Neutrophil (primary cell): ENCODE data around the gene GSTA1.
"Not testable (repeated sequence)": the region's sequence is repeated elsewhere in the genome, so short reads cannot be mapped to it uniquely, and the experiment has no call there.

ENCODE experiments used
- H3K27ac ChIP-seq: fragments of 200-600 bp; sonication (generic); 2 replicates; pipeline ENCODE4 v1.5.1; 2016; ENCODE audit warnings: mild to moderate bottlenecking, moderate library complexity
- H3K27me3 ChIP-seq: fragments of 200-600 bp; sonication (generic); 2 replicates; pipeline ENCODE4 v1.6.0; 2016; ENCODE audit warnings: mild to moderate bottlenecking
- H3K36me3 ChIP-seq: fragments of 200-600 bp; sonication (generic); 2 replicates; pipeline ENCODE4 v1.5.1; 2017
- H3K4me1 ChIP-seq, 2 experiments: fragments of 200-600 bp in 1 of 2; sonication (generic) in 1 of 2; 1 replicate in 1 of 2; 2 replicates in 1 of 2; pipeline versions ENCODE4 v1.5.1 to v1.6.1; 2013 to 2016; ENCODE audit warnings: low read depth in 1 of 2, low read length in 1 of 2, mild to moderate bottlenecking in 1 of 2, moderate library complexity in 1 of 2; ENCODE audit not compliant: control insufficient read depth in 1 of 2, insufficient read depth in 1 of 2
- H3K4me3 ChIP-seq, 2 experiments: fragments of 200-600 bp in 1 of 2; sonication (generic) in 1 of 2; 1 replicate in 1 of 2; 2 replicates in 1 of 2; pipeline ENCODE4 v1.5.1; 2013 to 2016; ENCODE audit warnings: low read depth in 1 of 2, low read length in 1 of 2, mild to moderate bottlenecking in 1 of 2, moderate library complexity in 1 of 2
- H3K9me3 ChIP-seq: fragments of 200-600 bp; sonication (generic); 2 replicates; pipeline ENCODE4 v1.5.1; 2016
- CTCF ChIP-seq: fragments of 200-600 bp; sonication (generic); IDR thresholded peaks from 2 replicates; pipeline ENCODE4 v1.5.1; 2016; ENCODE audit warnings: antibody characterized with exemption

The GSTA1 gene

GRCh38 chr6:52839124-52840055 lies 35.8 kb upstream of the GSTA1 start:
- Histone ChIP-seq H3K4me3 (no peak overlapping the region), H3K27ac (no peak overlapping the region), H3K4me1 (no peaks in the 10 kb centered on the region), H3K9me3 (no peaks in the 10 kb centered on the region), H3K27me3 (peaks cover 27% of the 10 kb centered on the region), H3K36me3 (no peaks in the 10 kb centered on the region)
- peak; percentile 37 for TF ChIP-seq CTCF

GRCh38 chr6:52834481-52834880 lies 30.9 kb upstream of the GSTA1 start:
- Histone ChIP-seq H3K27me3 (peaks cover 24% of the 10 kb centered on the region), H3K4me1 (no peaks in the 10 kb centered on the region), H3K4me3 (no peak overlapping the region), H3K9me3 (no peaks in the 10 kb centered on the region), H3K36me3 (no peaks in the 10 kb centered on the region), H3K27ac (no peak overlapping the region)
- TF ChIP-seq CTCF = no peak

- not testable (repeated sequence) for H3K27ac ChIP-seq, H3K4me1 ChIP-seq, H3K4me3 ChIP-seq, H3K36me3 ChIP-seq, H3K9me3 ChIP-seq
- H3K27me3 ChIP-seq = peaks cover 13% of the 10 kb centered on the region
These were observed 27.3 kb upstream of the GSTA1 start for GRCh38 chr6:52830869-52831268.

- H3K9me3 ChIP-seq = no peaks in the 10 kb centered on the region
- TF ChIP-seq CTCF = no peak
- no peaks in the 10 kb centered on the region for H3K4me1 ChIP-seq
- no peak overlapping the region for H3K27ac ChIP-seq
- H3K4me3 ChIP-seq = no peak overlapping the region
- no peaks in the 10 kb centered on the region for H3K36me3 ChIP-seq
- H3K27me3 ChIP-seq = no peaks in the 10 kb centered on the region
These were observed 25.6 kb upstream of the GSTA1 start for GRCh38 chr6:52829046-52829817.

- H3K36me3 ChIP-seq, H3K4me3 ChIP-seq, H3K4me1 ChIP-seq, H3K9me3 ChIP-seq, H3K27ac ChIP-seq, H3K27me3 ChIP-seq: not testable (repeated sequence)
These were observed 25.0 kb upstream of the GSTA1 start for GRCh38 chr6:52828621-52829020.

GRCh38 chr6:52827073-52827783 lies 23.6 kb upstream of the GSTA1 start:
- H3K4me1 ChIP-seq, H3K36me3 ChIP-seq, H3K27ac ChIP-seq, H3K9me3 ChIP-seq, H3K4me3 ChIP-seq, H3K27me3 ChIP-seq: not testable (repeated sequence)
